SJSA1 (cell line): ENCODE results near the gene RAD51AP2. TPM values are rescaled to one million over a fixed set of nuclear protein-coding genes. Genes with fewer than 3 reads are reported as not detected.

Experiments
- DNase-seq, 2 experiments: peaks; one replicate each; pipeline ENCODE4 v3.0.0-alpha.2; 2015 to 2020; ENCODE audit warnings: low spot score in 2 of 2, low read depth in 1 of 2
- H3K27ac ChIP-seq: fragments of 250-450 bp; sonication (Bioruptor Pico); 2 replicates; pipeline ENCODE4 v1.5.1; 2020; ENCODE audit warnings: mild to moderate bottlenecking, moderate library complexity
- H3K27me3 ChIP-seq: fragments of 250-450 bp; sonication (Bioruptor Pico); replicated peaks from 2 replicates; pipeline ENCODE4 v1.5.1; 2020; ENCODE audit warnings: mild to moderate bottlenecking, moderate library complexity
- H3K36me3 ChIP-seq: fragments of 250-450 bp; sonication (Bioruptor Pico); 2 replicates; pipeline ENCODE4 v1.5.1; 2020; ENCODE audit warnings: mild to moderate bottlenecking
- H3K4me1 ChIP-seq: fragments of 250-450 bp; sonication (Bioruptor Pico); replicated peaks from 2 replicates; pipeline ENCODE4 v1.6.1; 2021; ENCODE audit warnings: mild to moderate bottlenecking
- H3K4me3 ChIP-seq: fragments of 250-450 bp; sonication (Bioruptor Pico); 2 replicates; pipeline ENCODE4 v1.5.1; 2020; ENCODE audit warnings: mild to moderate bottlenecking
- H3K9me3 ChIP-seq: fragments of 250-450 bp; sonication (Bioruptor Pico); replicated peaks from 2 replicates; pipeline ENCODE4 v1.5.1; 2020; ENCODE audit warnings: mild to moderate bottlenecking
- total RNA-seq: library from RNA; depleted of rRNA; stranded (reverse); fragments of >200 nt; shearing (Covaris generic); gene quantifications from 2 replicates; pipeline ENCODE4 v1.2.3, GENCODE V29; 2014

The RAD51AP2 gene
- total RNA-seq, 1 experiment from 2014 or later: not detected

GRCh38 chr2:17542471-17542870 is 24.2 kb upstream of the RAD51AP2 start:
- Histone ChIP-seq H3K9me3 (no peaks in the 10 kb centered on the region), H3K27ac (no peak overlapping the region), H3K36me3 (no peaks in the 10 kb centered on the region), H3K4me1 (peaks cover 15% of the 10 kb centered on the region; the same call in 1 of the 2 replicates), H3K27me3 (peaks cover 29% of the 10 kb centered on the region), H3K4me3 (no peak overlapping the region)
- no peak for DNase-seq

GRCh38 chr2:17541531-17541950 is 23.3 kb upstream of the RAD51AP2 start:
- H3K9me3 ChIP-seq: no peaks in the 10 kb centered on the region
- DNase-seq: no peak
- peaks cover 15% of the 10 kb centered on the region; the same call in 1 of the 2 replicates for H3K4me1 ChIP-seq
- no peak overlapping the region for H3K27ac ChIP-seq
- peaks cover 30% of the 10 kb centered on the region for H3K27me3 ChIP-seq
- peak overlapping the region; percentile 42 for H3K4me3 ChIP-seq
- no peaks in the 10 kb centered on the region for H3K36me3 ChIP-seq

DNA sequence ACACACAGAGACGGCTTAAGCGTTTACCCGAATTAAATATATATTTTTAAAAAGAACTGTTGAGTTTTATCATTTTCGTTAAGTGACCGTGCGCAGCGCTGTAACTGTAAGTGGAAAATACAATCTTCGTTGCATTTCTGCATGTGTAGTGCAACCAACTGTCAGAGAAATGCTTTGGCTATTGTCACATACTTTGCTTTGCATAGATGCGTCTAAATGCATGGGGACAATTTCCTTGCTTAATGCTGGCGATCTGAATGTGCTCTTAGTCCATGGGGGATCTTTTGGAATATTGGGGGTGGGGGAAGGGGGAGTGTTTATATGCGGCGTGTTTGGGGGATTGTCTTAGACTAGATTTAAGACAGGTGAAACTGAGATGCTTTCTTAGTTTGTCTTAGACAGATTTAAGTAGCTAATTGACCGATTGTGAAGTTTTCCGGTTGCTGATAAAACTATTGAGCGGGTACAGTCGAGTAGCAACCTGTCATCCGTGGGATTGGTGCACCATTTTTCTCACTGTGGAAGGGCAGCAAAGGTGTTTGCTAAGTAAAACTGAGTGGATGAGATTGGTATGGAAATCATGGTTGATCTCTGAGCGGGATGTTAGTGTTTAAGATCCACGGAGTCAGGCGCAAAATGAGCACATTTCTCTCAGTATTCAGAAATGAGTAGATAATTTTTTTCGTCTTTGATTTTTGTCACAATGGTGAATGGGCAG is 22.7 kb upstream of the RAD51AP2 start:
- Histone ChIP-seq H3K4me3 (peak overlapping the region; percentile 42), H3K9me3 (no peaks in the 10 kb centered on the region), H3K27me3 (peaks cover 30% of the 10 kb centered on the region), H3K36me3 (no peaks in the 10 kb centered on the region), H3K4me1 (peaks cover 15% of the 10 kb centered on the region; the same call in 1 of the 2 replicates), H3K27ac (no peak overlapping the region)
- no peak for DNase-seq

DNA sequence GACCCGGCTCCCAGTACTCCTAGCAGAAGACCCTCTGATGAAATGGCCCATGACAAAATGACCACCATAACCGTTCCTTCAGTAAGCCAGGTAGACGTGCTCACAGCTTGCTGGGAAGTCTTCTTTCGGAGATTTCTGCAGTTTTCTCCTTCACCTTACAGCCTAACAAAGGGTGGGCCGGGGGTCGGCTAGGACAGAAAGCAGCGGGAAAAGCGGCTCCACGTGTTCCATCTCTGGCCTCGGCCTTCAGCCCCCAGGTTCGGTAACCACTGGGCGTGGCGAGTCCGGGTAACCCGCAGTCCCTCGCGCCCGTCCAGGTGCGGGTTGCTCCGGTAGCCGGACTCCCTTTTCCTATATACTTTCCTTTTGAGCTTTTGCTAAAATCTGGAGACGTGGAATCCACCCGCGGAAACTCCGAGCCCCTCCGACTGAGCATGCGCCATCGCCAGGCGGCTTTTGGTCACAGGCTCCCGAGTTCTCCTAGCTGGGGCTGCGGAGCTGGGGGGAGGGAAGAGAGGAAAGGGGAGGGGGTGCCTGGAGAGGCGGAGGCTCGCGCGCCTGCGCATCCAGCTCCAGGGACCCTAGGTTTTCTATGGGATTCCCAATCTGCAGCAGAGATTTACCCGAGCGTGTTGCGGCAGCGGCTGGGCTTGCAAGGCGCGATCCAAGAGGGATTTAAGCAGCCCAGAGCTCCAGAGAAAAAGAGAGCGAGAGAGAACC is 22.0 kb upstream of the RAD51AP2 start, which contains the start of gene VSNL1:
VSNL1 (plus strand) TSS at position 604 of the 720 bp plus-strand sequence. CDS start 51,379 bp downstream, outside the sequence.
- Histone ChIP-seq H3K9me3 (no peaks in the 10 kb centered on the region), H3K27me3 (peaks cover 30% of the 10 kb centered on the region), H3K4me1 (peaks cover 15% of the 10 kb centered on the region; the same call in 1 of the 2 replicates), H3K36me3 (no peaks in the 10 kb centered on the region), H3K4me3 (peak within 1 kb of the TSS; percentile 42), H3K27ac (no peak within 1 kb of the TSS)
- DNase-seq: peak; percentile 68 to 84

GRCh38 chr2:17539611-17540092 is 21.4 kb upstream of the RAD51AP2 start:
- Histone ChIP-seq H3K9me3 (no peaks in the 10 kb centered on the region), H3K27me3 (peaks cover 30% of the 10 kb centered on the region), H3K27ac (0 out of 2 replicates have a peak overlapping the region, but pooled peaks have one; percentile 4), H3K36me3 (no peaks in the 10 kb centered on the region), H3K4me3 (peak overlapping the region; percentile 42), H3K4me1 (peaks cover 15% of the 10 kb centered on the region; the same call in 1 of the 2 replicates)
- DNase-seq: peak in 1 of 2 experiments; percentile 9

GRCh38 chr2:17538844-17539554 is 20.8 kb upstream of the RAD51AP2 start:
- DNase-seq: peak; percentile 64 to 77
- Histone ChIP-seq H3K27me3 (peaks cover 26% of the 10 kb centered on the region), H3K27ac (0 out of 2 replicates have a peak overlapping the region, but pooled peaks have one; percentile 4), H3K4me1 (peaks cover 15% of the 10 kb centered on the region; the same call in 1 of the 2 replicates), H3K4me3 (peak overlapping the region; percentile 42), H3K9me3 (no peaks in the 10 kb centered on the region), H3K36me3 (no peaks in the 10 kb centered on the region)

DNA sequence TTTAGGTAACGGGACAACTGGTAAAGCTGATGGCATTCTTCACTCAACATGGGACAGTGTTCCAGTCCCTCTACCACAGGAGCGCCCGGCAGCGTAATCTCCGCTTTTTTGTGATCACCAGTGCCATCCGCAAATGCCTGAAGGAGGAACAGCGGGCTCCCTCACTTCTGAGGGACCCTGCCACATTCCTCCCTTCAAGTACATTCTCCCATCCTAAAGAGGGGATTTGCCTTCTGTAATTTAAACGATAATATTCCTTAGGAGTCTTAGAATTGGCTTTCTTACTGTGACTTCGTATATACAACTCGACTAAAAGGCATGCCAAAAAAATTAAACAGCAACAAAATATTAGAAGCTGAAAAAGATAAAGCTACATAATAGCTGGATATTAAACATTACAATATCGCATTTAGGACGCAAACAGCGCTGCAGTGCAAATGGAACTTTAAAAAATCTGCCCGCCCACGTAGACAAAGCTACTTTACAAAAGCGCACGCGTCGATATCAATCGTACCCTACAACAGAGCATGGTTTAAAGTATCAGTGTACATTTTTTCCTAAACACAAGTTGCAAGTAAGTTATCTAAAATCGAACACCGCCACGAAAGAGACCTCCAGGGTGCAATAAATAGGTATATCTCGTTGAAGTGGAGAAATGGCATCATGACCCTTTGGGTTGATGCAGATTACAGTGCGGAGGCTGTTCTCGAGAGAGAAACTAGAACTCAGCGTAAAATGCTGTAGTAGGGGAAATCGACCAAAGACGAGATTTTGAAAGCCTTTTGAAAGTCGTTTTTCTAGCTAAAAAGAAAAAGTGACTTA is 20.0 kb upstream of the RAD51AP2 start:
- Histone ChIP-seq H3K27me3 (peaks cover 26% of the 10 kb centered on the region), H3K4me3 (peak overlapping the region; percentile 42), H3K36me3 (no peaks in the 10 kb centered on the region), H3K4me1 (peaks cover 15% of the 10 kb centered on the region; the same call in 1 of the 2 replicates), H3K9me3 (no peaks in the 10 kb centered on the region), H3K27ac (no peak overlapping the region)
- no peak for DNase-seq

DNA sequence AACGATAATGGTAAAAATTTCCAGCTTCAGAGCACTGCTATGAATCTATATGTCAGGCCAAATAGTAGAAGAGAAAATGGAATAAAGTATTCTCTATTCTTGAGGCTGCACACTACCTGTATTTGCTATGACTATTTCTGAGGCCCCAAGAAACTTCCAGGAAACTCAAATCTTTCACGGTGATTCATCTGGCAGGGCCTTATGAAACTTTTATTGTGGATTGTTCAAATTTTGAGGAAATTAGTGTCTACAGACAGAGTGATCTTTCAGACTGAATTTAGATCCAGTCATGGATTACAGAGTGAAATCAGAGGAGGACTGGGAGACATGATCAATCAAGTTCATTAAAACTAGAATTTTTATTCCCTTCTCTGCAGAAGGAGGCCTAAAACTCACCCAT is 18.2 kb upstream of the RAD51AP2 start:
- H3K9me3 ChIP-seq: no peaks in the 10 kb centered on the region
- H3K36me3 ChIP-seq: no peaks in the 10 kb centered on the region
- H3K27ac ChIP-seq: no peak overlapping the region
- H3K27me3 ChIP-seq: peaks cover 20% of the 10 kb centered on the region
- no peak overlapping the region for H3K4me3 ChIP-seq
- peaks cover 15% of the 10 kb centered on the region; the same call in 1 of the 2 replicates for H3K4me1 ChIP-seq
- no peak for DNase-seq

DNA sequence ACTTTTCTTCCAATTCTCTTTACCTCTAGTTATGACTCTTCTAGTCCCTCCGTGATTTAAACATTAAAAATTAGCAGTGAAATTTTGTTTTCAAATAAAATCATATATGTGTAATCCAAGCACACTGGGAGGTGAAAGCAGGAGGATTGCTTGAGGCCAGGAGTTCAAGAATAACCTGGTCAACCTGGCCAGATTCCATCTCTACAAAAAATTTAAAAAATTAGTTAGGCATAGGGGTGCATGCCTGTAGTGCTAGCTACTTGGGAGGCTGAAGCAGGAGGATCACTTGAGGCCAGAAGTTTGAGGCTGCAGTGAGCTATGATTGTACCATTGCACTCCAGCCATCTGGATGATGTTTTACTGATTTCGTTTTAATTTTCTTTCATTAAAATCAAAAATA is 15.3 kb upstream of the RAD51AP2 start:
- Histone ChIP-seq H3K27ac (no peak overlapping the region), H3K27me3 (peaks cover 9% of the 10 kb centered on the region; the same call in 1 of the 2 replicates), H3K9me3 (no peaks in the 10 kb centered on the region), H3K4me1 (peaks cover 6% of the 10 kb centered on the region; the same call in 1 of the 2 replicates), H3K4me3 (no peak overlapping the region), H3K36me3 (no peaks in the 10 kb centered on the region)
- DNase-seq: no peak

- no peak for DNase-seq
- Histone ChIP-seq H3K9me3 (no peaks in the 10 kb centered on the region), H3K4me3 (no peak overlapping the region), H3K36me3 (no peaks in the 10 kb centered on the region), H3K27me3 (no peaks in the 10 kb centered on the region; the same call in none of the 2 replicates), H3K27ac (no peak overlapping the region), H3K4me1 (no peaks in the 10 kb centered on the region)
These were observed 11.5 kb upstream of the RAD51AP2 start for GRCh38 chr2:17529771-17530170.

DNA sequence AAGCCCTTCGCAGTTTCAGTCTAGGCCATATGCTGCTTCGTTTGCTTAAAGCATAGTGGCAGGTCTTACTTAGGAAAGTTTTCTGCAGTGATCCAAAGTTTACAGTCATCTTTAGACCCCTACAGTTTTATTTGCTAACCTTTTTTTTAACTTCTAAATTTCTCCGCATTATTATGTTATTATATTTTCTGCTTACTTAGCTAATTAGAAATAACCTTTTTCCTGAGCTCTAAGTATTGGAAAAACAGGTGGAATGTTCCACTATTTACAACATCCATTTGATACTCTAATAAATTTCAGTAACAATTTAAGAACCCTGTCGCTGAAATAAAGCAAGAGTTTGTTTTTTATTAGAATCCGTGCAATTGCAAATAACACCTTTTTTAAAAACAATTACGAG is 4.1 kb upstream of the RAD51AP2 start:
- DNase-seq: no peak
- no peak overlapping the region for H3K27ac ChIP-seq
- H3K9me3 ChIP-seq: no peaks in the 10 kb centered on the region

GRCh38 chr2:17521621-17522020 is 3.4 kb upstream of the RAD51AP2 start:
- no peak for DNase-seq
- H3K4me3 ChIP-seq: no peak overlapping the region
- H3K9me3 ChIP-seq: no peaks in the 10 kb centered on the region
- H3K4me1 ChIP-seq: peaks cover 17% of the 10 kb centered on the region
- H3K27me3 ChIP-seq: no peaks in the 10 kb centered on the region; the same call in none of the 2 replicates
- no peak overlapping the region for H3K27ac ChIP-seq
- no peaks in the 10 kb centered on the region for H3K36me3 ChIP-seq

More for the DNA sequence above, 4.1 kb upstream of the RAD51AP2 start:
- Histone ChIP-seq H3K4me3 (no peak overlapping the region), H3K27me3 (no peaks in the 10 kb centered on the region; the same call in none of the 2 replicates), H3K36me3 (no peaks in the 10 kb centered on the region), H3K4me1 (peaks cover 17% of the 10 kb centered on the region)
